ENCODE measurements around the gene FASTKD3. TPM values are rescaled to one million over a fixed set of nuclear protein-coding genes. Genes with fewer than 3 reads are reported as not detected.

FASTKD3 gene
- total RNA-seq, 1 donor from 2014 or later = 7.4 TPM

GRCh38 chr5:7813007-7813406, 55.8 kb downstream of the FASTKD3 start:
- Mint-ChIP-seq H3K9me3 (ENCODE audit: unreplicated experiment) (no peaks in the 10 kb centered on the region), H3K4me1 (ENCODE audit: low read depth, unreplicated experiment) (no peaks in the 10 kb centered on the region), H3K36me3 (ENCODE audit: unreplicated experiment) (no peaks in the 10 kb centered on the region), H3K27me3 (ENCODE audit: unreplicated experiment) (peaks cover 2% of the 10 kb centered on the region), H3K4me3 (ENCODE audit: unreplicated experiment) (no peak overlapping the region), H3K27ac (ENCODE audit: unreplicated experiment) (no peak overlapping the region)
- TF ChIP-seq CTCF (IDR thresholded peaks at IDR 0.05; ENCODE audit: partially characterized antibody, unreplicated experiment) = no peak
- DNase-seq = no peak

GRCh38 chr5:7811715-7812114, 57.1 kb downstream of the FASTKD3 start:
- Mint-ChIP-seq H3K36me3 (ENCODE audit: unreplicated experiment) (no peaks in the 10 kb centered on the region), H3K27me3 (ENCODE audit: unreplicated experiment) (peaks cover 2% of the 10 kb centered on the region), H3K9me3 (ENCODE audit: unreplicated experiment) (no peaks in the 10 kb centered on the region), H3K4me3 (ENCODE audit: unreplicated experiment) (no peak overlapping the region), H3K4me1 (ENCODE audit: low read depth, unreplicated experiment) (no peaks in the 10 kb centered on the region), H3K27ac (ENCODE audit: unreplicated experiment) (no peak overlapping the region)
- no peak for TF ChIP-seq CTCF (IDR thresholded peaks at IDR 0.05; ENCODE audit: partially characterized antibody, unreplicated experiment)
- no peak for DNase-seq

Other genes with a start within 250 kb of the FASTKD3 start
- gene CFAP90, start 17.9 kb downstream of the FASTKD3 start, total RNA-seq (ENCODE audit: unreplicated experiment) = not detected
- gene MTRR, start 117 bp upstream of the FASTKD3 start, total RNA-seq (ENCODE audit: unreplicated experiment) = 37.9 TPM